Transverse colon (tissue), 3 donors: Measurements from ENCODE around the gene BIRC7.

Experiments
- POLR2A ChIP-seq: fragments of 450-650 bp; IDR thresholded peaks from one replicate; pipeline ENCODE4 v1.6.1; 2016; ENCODE audit warnings: antibody characterized with exemption, mild to moderate bottlenecking, moderate library complexity
- TF ChIP-seq, protein P1 (sequence below), 5 experiments: fragments of 200-600 bp in 3 of 5; fragments of 450-650 bp in 2 of 5; sonication (generic) in 3 of 5; IDR thresholded peaks; 1 replicate in 2 of 5; 2 replicates in 3 of 5; pipeline ENCODE4 v1.5.1; 2016 to 2017; ENCODE audit warnings: antibody characterized with exemption in 5 of 5, inconsistent platforms in 3 of 5, mild to moderate bottlenecking in 2 of 5, moderate library complexity in 1 of 5

DNA sequence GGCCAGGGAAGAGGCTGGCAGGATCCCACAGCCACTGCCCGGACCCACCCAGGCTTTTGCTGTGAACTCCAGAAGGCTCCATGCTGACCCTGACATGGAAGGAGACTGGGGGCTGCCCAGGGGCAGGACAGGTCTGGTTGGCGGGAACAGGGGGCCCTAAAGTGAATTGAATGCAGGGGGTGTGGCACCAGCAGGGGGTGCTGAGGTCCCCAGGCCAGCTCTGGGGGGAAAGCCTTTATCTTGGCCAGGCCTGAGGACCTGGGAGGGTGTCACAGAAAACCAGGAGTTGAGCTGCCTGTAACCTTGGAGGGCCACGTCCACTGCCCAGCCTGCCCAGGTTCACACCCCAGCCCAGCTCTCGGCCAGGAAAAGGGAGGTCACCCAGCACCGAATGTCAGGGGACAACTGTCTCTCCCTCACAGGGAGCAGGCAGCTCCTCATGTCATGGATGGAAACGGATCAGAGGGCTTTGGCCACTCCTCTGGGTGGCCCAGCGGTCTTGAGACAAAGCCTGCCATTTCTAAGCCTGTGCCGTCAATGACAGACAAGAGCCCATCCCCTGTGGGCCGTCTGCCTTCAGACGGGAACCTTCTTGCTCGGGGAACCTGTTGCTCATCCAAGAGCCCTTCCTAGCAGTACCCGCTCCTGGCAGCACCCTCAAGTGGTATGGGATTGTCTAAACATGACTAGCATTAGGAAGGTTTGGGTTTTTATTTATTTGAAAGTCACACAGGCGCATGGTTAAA, 16.8 kb upstream of the BIRC7 start:
- TF ChIP-seq, protein P1, sequence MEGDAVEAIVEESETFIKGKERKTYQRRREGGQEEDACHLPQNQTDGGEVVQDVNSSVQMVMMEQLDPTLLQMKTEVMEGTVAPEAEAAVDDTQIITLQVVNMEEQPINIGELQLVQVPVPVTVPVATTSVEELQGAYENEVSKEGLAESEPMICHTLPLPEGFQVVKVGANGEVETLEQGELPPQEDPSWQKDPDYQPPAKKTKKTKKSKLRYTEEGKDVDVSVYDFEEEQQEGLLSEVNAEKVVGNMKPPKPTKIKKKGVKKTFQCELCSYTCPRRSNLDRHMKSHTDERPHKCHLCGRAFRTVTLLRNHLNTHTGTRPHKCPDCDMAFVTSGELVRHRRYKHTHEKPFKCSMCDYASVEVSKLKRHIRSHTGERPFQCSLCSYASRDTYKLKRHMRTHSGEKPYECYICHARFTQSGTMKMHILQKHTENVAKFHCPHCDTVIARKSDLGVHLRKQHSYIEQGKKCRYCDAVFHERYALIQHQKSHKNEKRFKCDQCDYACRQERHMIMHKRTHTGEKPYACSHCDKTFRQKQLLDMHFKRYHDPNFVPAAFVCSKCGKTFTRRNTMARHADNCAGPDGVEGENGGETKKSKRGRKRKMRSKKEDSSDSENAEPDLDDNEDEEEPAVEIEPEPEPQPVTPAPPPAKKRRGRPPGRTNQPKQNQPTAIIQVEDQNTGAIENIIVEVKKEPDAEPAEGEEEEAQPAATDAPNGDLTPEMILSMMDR (IDR thresholded peaks at IDR 0.05) = no peak
- no peak for TF ChIP-seq POLR2A
